ENCODE data around the gene ZNF385A.
"Not testable (repeated sequence)": the region's sequence is repeated elsewhere in the genome, so short reads cannot be mapped to it uniquely, and the experiment has no call there.

ZNF385A gene

GRCh38 chr12:54329759-54330158 lies 54.8 kb downstream of the ZNF385A start:
- DNase-seq (ENCODE audit: low read depth, low spot score) = no peak

- no peak for DNase-seq (ENCODE audit: low read depth, low spot score)
These were observed 55.8 kb downstream of the ZNF385A start for GRCh38 chr12:54328595-54329337.

GRCh38 chr12:54325442-54326109 lies 59.0 kb downstream of the ZNF385A start:
- not testable (repeated sequence) for DNase-seq (ENCODE audit: low read depth, low spot score)

GRCh38 chr12:54324617-54325441 lies 59.7 kb downstream of the ZNF385A start, which contains the start of gene COPZ1:
Gene COPZ1, plus strand, starts transcription at chr12:54325131. Its CDS starts 33 bp downstream, at chr12:54325164.
- DNase-seq (ENCODE audit: low read depth, low spot score) = peak; percentile 89

- no peak for DNase-seq (ENCODE audit: low read depth, low spot score)
These were observed 63.2 kb downstream of the ZNF385A start for GRCh38 chr12:54321363-54321762.
